ENCODE measurements around the gene ZMYND15. TPM values are rescaled to one million over a fixed set of nuclear protein-coding genes. Genes with fewer than 3 reads are reported as not detected.

ZMYND15 gene
- total RNA-seq, 1 experiment from 2014 or later: 0.42 TPM

DNA sequence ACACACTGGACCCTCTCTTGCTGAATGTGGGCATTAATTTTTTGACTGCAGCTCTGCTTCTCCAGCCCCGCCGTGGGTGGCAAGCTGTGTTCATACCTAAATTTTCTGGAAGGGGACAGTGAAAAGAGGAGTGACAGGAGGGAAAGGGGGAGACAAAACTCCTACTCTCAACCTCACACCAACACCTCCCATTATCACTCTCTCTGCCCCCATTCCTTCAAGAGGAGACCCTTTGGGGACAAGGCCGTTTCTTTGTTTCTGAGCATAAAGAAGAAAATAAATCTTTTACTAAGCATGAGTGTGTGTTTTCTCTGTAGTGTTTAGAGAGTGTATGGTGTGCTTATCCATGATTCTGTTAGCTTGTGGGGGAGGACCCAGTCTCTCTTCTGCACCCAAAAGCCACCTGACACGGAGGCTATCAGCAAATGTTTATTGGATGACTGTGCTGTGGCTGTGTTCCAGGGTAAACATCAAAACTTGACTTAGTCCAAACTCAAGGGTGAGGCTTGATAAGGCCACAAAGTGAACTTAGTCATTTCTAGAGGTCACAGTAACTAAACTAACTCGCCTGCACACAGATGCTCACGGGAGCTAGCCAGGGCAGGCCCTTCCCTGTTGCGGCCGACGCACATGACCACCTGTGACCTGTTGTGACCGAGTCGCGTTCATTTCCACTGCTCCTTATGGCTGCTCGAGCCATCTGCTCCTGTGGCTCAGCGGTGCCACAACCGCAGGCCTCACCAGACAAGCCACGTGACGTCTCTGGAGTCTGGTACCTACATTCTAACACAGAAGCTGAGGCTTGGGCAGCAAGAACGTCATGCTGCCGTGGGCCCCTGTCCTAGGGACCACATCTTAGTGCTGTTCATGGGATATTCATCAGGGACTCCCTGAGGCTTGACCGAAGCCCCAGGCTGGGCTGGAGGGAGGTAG, 18.2 kb upstream of the ZMYND15 start:
- Histone ChIP-seq H3K4me2 (ENCODE audit: insufficient read depth, insufficient read length, low read length) (no peak overlapping the region), H2BK12ac (ENCODE audit: insufficient read length, low read depth, low read length) (no peak overlapping the region), H3K27ac (ENCODE audit: insufficient read length, low read depth, low read length) (no peak overlapping the region), H3K23ac (ENCODE audit: insufficient read length, low read depth, low read length) (no peak overlapping the region), H3T11ph (ENCODE audit: low read length) (no peak overlapping the region), H2BK15ac (ENCODE audit: low read depth, low read length) (no peak overlapping the region), H4K8ac (replicated peaks; ENCODE audit: insufficient read length, low read depth, low read length) (no peak overlapping the region), H3K14ac (ENCODE audit: insufficient read depth, low read length) (no peak overlapping the region), H2BK5ac (ENCODE audit: insufficient read length, low read length) (no peak overlapping the region), H2BK20ac (ENCODE audit: low read depth, low read length, poor library complexity, severe bottlenecking) (no peak overlapping the region), H3K27me3 (ENCODE audit: insufficient read depth, low read length) (no peaks in the 10 kb centered on the region), H3K18ac (ENCODE audit: insufficient read length, low read depth, low read length) (no peak overlapping the region), H3K4me1 (ENCODE audit: insufficient read depth, low read length) (no peaks in the 10 kb centered on the region), H3K79me2 (ENCODE audit: insufficient read depth, low read length) (no peaks in the 10 kb centered on the region), H4K20me1 (ENCODE audit: control insufficient read depth, insufficient read depth, insufficient read length) (no peaks in the 10 kb centered on the region), H4K5ac (ENCODE audit: insufficient read length, low read depth, low read length) (no peak overlapping the region), H3K23me2 (ENCODE audit: insufficient read length, low read depth, low read length, poor library complexity, severe bottlenecking) (no peaks in the 10 kb centered on the region), H4K91ac (ENCODE audit: insufficient read length, low read depth, low read length) (no peak overlapping the region), H2AFZ (ENCODE audit: low read length) (no peak overlapping the region), H3K56ac (ENCODE audit: insufficient read length, low read depth, low read length) (no peak overlapping the region), H2BK120ac (ENCODE audit: low read depth, low read length, poor library complexity, severe bottlenecking) (no peak overlapping the region), H3K9ac (ENCODE audit: extremely low read depth, insufficient read length, low read length) (no peak overlapping the region), H3K4ac (ENCODE audit: low read depth, low read length) (no peak overlapping the region), H2AK5ac (ENCODE audit: insufficient read length, low read length) (no peak overlapping the region), H3K9me3 (ENCODE audit: control insufficient read depth, low read depth, low read length) (no peaks in the 10 kb centered on the region), H3K79me1 (ENCODE audit: insufficient read depth, low read depth, low read length, poor library complexity, severe bottlenecking) (no peaks in the 10 kb centered on the region)
- WGBS (ENCODE audit: extremely low coverage, insufficient read length, low lambda C conversion rate): no CpG with 5 or more reads among the region's 20 CpGs
- TF ChIP-seq, protein P1, sequence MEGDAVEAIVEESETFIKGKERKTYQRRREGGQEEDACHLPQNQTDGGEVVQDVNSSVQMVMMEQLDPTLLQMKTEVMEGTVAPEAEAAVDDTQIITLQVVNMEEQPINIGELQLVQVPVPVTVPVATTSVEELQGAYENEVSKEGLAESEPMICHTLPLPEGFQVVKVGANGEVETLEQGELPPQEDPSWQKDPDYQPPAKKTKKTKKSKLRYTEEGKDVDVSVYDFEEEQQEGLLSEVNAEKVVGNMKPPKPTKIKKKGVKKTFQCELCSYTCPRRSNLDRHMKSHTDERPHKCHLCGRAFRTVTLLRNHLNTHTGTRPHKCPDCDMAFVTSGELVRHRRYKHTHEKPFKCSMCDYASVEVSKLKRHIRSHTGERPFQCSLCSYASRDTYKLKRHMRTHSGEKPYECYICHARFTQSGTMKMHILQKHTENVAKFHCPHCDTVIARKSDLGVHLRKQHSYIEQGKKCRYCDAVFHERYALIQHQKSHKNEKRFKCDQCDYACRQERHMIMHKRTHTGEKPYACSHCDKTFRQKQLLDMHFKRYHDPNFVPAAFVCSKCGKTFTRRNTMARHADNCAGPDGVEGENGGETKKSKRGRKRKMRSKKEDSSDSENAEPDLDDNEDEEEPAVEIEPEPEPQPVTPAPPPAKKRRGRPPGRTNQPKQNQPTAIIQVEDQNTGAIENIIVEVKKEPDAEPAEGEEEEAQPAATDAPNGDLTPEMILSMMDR (conservative IDR thresholded peaks at IDR 0.05): no peak
- Mint-ChIP-seq H3K4me1 (no peaks in the 10 kb centered on the region; a peak in 1 of 4 replicates), H3K4me3 (no peak overlapping the region), H3K9me3 (no peaks in the 10 kb centered on the region; a peak in 1 of 5 replicates), H3K36me3 (ENCODE audit: insufficient read depth in 1 of 3, low read depth in 3 of 3) (peaks cover 7 to 47% (median 43%) of the 10 kb centered on the region in 3 experiments; a peak in 6 of 7 replicates), H3K27ac (peak overlapping the region in 1 of 3 experiments; percentile 57; a peak in 1 of 7 replicates), H3K27me3 (ENCODE audit: low read depth) (peaks cover 6% of the 10 kb centered on the region; the same call in 1 of the 2 replicates)
- DNase-seq: no peak
